SKM-1 treated with dmso at 0.1 percent for 144 hours (cell line): ENCODE data around the gene SH3PXD2B.

Experiments
- DNase-seq: peaks from one replicate; lab custom pipeline; 2025; ENCODE audit not compliant: unreplicated experiment; lab: John Stamatoyannopoulos, UW

The SH3PXD2B gene

DNA sequence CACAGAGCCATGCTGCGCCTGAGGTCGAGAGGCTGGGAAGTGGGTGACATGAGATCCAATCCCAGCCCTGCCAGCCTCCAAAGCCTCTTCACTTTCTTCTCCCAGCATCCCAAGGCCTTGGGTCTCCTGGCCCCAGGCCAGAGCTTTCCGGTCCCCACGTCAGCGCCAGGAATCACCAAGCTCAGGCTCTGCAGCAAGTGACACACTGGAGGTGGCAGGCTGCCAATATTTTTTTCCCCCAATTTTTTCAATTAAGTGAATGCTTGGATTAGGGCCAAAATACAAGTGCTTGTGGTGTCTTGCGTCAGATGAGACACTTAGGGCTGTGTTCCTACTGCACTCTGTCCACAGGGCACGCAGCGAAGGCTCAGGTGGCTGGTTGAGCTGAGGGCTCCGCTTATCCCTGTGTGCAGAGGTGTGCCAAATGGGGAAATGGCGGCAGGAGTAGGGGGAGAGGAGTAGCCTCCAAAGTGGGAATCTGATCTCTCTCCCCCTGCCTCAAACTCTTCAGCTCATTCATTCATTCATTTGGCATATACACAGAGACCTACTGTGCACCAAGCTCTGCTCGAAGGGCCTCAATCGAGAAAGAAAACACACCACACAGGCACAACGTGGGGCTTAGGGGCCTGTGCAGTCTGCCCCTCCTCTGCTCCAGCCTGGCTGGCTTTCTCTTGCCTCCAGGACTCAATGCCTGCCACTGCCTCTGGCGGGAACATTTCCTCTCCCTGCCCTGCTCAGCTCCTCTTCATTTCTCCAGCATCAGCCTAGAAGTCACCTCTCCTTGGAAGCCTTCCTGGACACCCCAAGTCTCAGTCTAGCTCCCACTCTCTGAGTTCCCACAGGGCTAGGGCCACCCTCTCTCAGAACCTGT lies 16.6 kb downstream of the SH3PXD2B start:
- no peak for DNase-seq

GRCh38 chr5:172436879-172437369 lies 17.4 kb downstream of the SH3PXD2B start:
- no peak for DNase-seq

GRCh38 chr5:172436078-172436878 lies 18.0 kb downstream of the SH3PXD2B start:
- DNase-seq, result no peak

DNA sequence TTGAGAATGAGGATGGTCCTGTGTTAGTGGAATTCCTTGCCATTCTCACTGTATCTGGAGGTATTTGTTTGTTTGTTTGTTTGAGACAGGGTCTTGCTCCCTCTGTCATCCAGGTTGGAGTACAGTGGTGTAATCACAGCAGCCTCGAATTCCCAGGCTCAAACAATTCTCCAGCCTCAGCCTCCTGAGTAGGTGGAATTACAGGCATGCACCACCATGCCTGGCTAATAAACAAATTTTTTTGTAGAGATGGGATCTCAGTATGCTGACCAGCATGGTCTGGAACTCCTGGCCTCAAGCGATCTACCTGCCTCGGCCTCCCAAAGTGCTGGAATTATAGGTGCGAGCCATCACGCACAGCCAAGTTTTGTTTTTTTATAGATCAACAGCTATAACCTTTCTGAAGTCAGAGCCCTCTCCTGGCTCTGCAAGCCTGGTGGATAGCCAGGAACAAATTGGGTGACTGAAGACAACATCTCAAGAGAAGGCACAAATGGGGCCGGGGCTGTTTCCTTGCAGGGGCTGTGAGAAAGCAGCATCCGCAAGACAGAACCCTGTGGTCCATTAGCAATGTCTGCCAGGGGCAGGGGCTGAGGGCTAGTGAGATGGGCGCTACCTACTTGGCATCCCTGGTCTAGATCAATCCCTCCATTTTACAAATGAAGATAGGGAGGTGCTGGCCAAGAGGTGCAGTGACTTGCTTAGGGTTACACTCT lies 18.8 kb downstream of the SH3PXD2B start:
- no peak for DNase-seq

DNA sequence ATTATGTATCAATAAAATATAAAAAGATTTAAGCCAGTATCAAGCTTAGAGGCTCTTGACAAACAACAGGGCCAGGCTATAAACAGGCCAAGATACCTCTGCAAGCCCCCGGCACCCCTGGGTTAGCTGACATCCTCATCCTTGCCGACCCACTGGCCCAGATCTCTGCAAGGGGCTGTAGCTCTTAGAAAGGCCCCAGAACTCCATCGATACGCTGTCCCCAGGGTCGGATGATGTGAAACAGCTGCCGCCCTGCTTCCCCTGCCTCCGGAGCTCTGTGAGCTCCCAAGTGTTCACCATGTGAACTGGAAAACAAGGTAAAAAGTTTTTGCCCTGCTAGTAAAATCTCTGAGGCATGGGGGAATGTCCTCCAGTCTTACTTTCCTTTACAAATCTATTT lies 20.1 kb downstream of the SH3PXD2B start:
- no peak for DNase-seq

DNA sequence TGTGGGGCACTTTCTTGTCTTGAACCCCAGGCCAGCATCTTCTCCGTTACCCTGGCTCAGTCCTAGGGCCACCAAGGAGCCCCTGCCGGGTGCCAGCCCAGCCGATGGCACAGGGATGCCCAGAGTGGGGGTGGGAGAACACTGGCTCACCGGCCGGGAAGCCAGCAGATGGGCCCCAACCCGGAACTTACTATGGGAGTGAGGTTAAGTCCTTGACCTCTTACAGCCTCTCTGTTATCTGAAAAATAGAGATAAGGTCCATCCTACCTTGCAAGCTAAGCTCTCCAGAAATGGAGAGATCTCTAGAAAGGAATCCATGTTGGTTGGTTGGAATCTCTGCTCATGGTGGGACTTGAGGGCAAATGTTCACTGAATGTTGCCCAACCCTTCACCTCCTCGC lies 20.8 kb downstream of the SH3PXD2B start:
- DNase-seq, result no peak

- no peak for DNase-seq
These were observed 21.3 kb downstream of the SH3PXD2B start for GRCh38 chr5:172433071-172433470.

GRCh38 chr5:172430354-172430753 lies 24.0 kb downstream of the SH3PXD2B start:
- no peak for DNase-seq

GRCh38 chr5:172429201-172429940 lies 25.0 kb downstream of the SH3PXD2B start:
- peak; percentile 52 for DNase-seq

- DNase-seq, result no peak
These were observed 25.8 kb downstream of the SH3PXD2B start for GRCh38 chr5:172428224-172429166.

DNA sequence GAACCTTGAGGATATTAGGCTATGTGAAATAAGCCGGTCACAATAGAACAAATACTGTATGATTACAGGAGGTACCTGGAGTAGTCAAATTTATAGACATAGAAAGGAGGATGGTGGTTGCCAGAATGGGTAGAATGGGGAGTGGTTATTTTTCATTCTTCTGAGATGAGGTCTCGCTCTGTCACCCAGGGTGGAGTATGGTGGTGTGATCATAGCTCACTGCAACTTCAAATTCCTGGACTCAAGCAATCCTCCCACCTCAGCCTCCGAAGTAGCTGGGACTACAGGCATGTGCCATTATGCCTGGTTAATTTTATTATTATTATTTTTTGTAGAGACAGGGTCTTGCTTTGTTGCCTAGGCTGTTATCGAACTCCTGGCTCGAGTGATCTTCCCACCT lies 27.1 kb downstream of the SH3PXD2B start:
- no peak for DNase-seq

DNA sequence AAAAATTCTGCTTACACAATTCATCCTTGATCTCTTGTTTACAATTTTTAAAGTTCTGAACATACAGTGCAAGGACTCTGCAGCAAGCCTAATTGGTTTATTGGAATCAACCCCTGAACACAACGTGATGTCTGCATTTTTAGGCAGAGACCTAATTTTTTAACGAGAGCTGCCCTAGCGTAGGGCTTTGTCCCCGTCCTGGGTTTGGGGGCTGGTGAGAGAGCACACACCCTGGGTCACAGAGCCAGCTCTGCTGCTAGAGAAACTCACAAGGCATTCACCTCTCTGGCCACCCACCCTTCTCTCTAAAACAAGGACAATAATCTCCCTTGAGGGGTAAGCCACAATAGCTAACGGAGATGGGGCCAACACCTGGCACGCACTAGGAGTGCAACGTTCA lies 28.2 kb downstream of the SH3PXD2B start:
- no peak for DNase-seq

- no peak for DNase-seq
These were observed 28.9 kb downstream of the SH3PXD2B start for GRCh38 chr5:172425402-172425801.

DNA sequence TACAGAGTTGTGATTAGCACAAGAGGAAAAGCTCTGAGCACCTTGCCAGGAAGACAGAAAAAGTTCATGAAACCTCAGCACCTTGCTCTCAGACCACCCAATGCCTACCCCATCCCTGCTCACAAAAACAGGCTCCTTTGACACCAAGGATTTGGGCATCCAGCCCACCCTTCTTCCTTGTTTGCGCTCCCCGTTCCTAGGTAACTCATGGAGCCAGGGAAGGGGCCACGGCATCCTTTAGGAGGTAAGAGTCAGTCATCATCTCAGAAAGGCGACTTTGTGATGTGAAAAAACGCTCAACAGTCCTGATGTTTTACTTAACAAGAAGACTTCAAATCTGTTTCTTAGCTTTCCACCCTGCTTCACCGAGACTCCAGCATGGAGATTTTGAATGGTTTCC lies 29.5 kb downstream of the SH3PXD2B start:
- DNase-seq, result no peak

DNA sequence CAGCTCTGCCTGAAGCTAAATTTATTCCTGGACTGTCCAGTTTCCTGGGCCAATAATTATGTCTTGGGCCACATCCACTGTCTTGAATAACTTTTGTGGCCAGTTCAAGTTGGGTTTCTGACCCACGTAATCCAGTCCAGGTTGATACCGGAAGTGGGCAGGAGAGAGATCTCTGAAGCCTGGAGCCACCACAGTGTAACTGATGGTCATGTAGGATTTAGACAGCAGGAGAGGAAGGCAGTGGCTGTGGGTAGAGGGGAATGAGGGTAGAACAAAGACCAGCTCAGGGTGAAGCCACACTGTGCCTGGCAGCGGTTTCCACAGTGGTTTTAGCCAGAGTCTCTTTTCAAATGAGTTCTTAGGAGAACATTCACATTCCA lies 30.2 kb downstream of the SH3PXD2B start:
- DNase-seq, result no peak

- no peak for DNase-seq
These were observed 30.8 kb downstream of the SH3PXD2B start for GRCh38 chr5:172423379-172424110.

DNA sequence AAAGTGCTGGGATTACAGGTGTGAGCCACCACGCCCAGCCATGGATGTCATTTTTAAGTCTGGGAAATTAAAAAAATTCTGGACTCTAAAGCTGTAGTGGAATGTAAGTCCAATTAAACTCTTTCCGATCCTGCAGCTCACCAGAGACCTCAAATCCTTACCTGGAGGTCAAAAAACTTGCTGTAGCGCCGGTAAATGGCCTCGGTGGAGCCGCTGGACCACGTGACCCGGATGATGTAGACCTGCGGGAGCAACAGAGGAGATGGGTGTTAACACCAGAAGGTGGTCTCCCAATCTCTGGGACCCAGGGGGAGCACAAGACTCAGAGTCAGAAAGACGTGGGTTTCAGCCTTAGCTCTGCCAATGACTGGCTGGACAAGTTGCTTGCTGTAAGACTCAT lies 32.1 kb downstream of the SH3PXD2B start:
- DNase-seq, result no peak

DNA sequence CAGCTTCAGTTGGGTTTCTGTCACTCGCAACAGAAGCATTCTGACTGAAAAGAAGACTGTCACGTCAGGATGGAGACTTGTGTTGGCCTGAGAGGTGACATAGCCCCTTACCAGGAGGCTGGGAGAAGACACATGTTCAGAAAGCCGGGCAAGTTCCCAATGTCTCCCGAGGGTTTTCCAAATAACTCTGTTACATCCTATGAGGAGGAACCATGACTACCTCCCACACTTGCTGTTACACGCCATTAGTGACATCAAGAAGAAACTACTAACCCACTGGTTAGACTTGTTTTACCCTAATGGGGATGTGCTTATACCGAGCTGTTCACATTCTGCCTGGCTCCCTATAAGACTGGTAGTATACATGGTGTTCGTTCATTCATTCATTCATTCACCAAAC lies 33.3 kb downstream of the SH3PXD2B start:
- DNase-seq, result no peak
